ENCODE results near the gene NOS3. TPM values are rescaled to one million over a fixed set of nuclear protein-coding genes. Genes with fewer than 3 reads are reported as not detected.
A peak's percentile ranks its signal among the peaks of the same experiment; 100 is the strongest.

The NOS3 gene
- total and polyA plus RNA-seq, 2 of the 13 experiments (the other 11 are each of a cell fraction or from before 2014, with no cell fraction given): 3.7 to 7.5 TPM

DNA sequence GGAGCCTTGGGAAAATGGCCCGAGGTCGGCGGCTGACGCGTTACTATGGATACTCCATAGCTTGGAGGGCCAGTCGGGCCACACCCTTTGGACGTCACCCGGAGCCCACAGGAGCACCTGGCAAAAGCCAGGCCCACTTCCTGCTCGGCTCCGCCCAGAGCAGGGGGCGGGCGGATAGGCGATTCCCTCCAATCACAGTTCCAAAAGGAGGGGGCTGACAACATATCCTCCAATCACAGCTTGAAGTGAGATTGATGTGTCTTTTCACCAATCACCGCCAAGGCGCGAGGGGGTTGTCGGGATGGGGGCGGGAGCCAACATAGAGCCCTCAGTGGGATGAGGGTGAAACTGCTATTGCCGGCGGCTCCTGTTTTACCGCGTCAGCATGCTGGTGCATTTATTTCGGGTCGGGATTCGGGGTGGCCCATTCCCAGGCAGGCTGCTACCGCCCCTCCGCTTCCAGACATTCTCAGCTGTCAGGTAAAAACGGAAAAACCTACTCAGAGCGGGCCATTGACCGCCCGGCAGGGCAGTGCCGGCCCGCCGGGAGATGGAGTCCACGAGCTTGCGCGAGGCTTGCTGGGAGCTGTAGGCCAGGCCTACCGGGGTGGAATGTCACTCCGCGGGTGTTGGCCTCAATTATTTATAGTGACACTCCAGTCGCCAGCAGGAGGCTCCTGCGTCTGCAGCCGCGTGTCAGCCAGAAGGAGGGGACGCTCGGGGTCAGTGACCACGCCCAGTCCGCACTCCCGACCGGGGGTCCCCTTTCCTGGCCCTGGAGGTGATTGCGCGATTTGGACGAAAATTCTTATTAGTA lies 37.5 kb downstream of the NOS3 start, which contains the start of gene ABCB8 (continued):
- TF ChIP-seq MAFF (IDR thresholded peaks at IDR 0.05; ENCODE audit: low read depth, low read length): peak; percentile 19; the same call in 1 of the 2 replicates
- 0 out of 2 replicates have a peak, but pooled peaks have one; percentile 6 for TF ChIP-seq HOXA3 (CRISPR knock-in tag; IDR thresholded peaks at IDR 0.05)
- TF ChIP-seq SAP130 (CRISPR knock-in tag; IDR thresholded peaks at IDR 0.05; ENCODE audit: low read depth): peak; percentile 90
- TF ChIP-seq, protein P1, sequence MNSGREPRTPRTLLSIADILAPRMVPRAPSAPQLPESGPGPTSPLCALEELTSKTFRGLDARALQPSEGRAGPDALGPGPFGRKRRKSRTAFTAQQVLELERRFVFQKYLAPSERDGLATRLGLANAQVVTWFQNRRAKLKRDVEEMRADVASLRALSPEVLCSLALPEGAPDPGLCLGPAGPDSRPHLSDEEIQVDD (CRISPR knock-in tag; IDR thresholded peaks at IDR 0.05; ENCODE audit: borderline replicate concordance): no peak
- no peak; the same call in 1 of the 2 replicates for TF ChIP-seq ZNF33B (CRISPR knock-in tag; IDR thresholded peaks at IDR 0.05)
- TF ChIP-seq ZNF501 (CRISPR knock-in tag; IDR thresholded peaks at IDR 0.05): peak; percentile 95
- no peak for TF ChIP-seq TEAD2 (CRISPR knock-in tag; IDR thresholded peaks at IDR 0.05)
- no peak; the same call in 1 of the 2 replicates for TF ChIP-seq MTA1 (CRISPR knock-in tag; IDR thresholded peaks at IDR 0.05; ENCODE audit: borderline replicate concordance)
- TF ChIP-seq FOXA3 (CRISPR knock-in tag; IDR thresholded peaks at IDR 0.05): no peak; the same call in 1 of the 2 replicates
- TF ChIP-seq ZIK1 (CRISPR knock-in tag; IDR thresholded peaks at IDR 0.05; ENCODE audit: borderline replicate concordance, low read depth): 0 out of 2 replicates have a peak, but pooled peaks have one; percentile 51
- TF ChIP-seq, protein P2, sequence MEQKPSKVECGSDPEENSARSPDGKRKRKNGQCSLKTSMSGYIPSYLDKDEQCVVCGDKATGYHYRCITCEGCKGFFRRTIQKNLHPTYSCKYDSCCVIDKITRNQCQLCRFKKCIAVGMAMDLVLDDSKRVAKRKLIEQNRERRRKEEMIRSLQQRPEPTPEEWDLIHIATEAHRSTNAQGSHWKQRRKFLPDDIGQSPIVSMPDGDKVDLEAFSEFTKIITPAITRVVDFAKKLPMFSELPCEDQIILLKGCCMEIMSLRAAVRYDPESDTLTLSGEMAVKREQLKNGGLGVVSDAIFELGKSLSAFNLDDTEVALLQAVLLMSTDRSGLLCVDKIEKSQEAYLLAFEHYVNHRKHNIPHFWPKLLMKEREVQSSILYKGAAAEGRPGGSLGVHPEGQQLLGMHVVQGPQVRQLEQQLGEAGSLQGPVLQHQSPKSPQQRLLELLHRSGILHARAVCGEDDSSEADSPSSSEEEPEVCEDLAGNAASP (CRISPR knock-in tag; IDR thresholded peaks at IDR 0.05; ENCODE audit: borderline replicate concordance): 0 out of 2 replicates have a peak, but pooled peaks have one; percentile 57
- TF ChIP-seq NFE2L1 (CRISPR knock-in tag; IDR thresholded peaks at IDR 0.05; ENCODE audit: borderline replicate concordance): no peak
- TF ChIP-seq RNF2 (conservative IDR thresholded peaks at IDR 0.05; ENCODE audit: low read depth): peak; percentile 70; the same call in 1 of the 2 replicates
- 0 out of 2 replicates have a peak, but pooled peaks have one; percentile 20 for TF ChIP-seq NCOA2 (CRISPR knock-in tag; IDR thresholded peaks at IDR 0.05)
- TF ChIP-seq, protein P3, sequence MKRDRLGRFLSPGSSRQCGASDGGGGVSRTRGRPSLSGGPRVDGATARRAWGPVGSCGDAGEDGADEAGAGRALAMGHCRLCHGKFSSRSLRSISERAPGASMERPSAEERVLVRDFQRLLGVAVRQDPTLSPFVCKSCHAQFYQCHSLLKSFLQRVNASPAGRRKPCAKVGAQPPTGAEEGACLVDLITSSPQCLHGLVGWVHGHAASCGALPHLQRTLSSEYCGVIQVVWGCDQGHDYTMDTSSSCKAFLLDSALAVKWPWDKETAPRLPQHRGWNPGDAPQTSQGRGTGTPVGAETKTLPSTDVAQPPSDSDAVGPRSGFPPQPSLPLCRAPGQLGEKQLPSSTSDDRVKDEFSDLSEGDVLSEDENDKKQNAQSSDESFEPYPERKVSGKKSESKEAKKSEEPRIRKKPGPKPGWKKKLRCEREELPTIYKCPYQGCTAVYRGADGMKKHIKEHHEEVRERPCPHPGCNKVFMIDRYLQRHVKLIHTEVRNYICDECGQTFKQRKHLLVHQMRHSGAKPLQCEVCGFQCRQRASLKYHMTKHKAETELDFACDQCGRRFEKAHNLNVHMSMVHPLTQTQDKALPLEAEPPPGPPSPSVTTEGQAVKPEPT (CRISPR knock-in tag; IDR thresholded peaks at IDR 0.05; ENCODE audit: low read depth): peak; percentile 66; the same call in 1 of the 2 replicates
- TF ChIP-seq, protein P4, sequence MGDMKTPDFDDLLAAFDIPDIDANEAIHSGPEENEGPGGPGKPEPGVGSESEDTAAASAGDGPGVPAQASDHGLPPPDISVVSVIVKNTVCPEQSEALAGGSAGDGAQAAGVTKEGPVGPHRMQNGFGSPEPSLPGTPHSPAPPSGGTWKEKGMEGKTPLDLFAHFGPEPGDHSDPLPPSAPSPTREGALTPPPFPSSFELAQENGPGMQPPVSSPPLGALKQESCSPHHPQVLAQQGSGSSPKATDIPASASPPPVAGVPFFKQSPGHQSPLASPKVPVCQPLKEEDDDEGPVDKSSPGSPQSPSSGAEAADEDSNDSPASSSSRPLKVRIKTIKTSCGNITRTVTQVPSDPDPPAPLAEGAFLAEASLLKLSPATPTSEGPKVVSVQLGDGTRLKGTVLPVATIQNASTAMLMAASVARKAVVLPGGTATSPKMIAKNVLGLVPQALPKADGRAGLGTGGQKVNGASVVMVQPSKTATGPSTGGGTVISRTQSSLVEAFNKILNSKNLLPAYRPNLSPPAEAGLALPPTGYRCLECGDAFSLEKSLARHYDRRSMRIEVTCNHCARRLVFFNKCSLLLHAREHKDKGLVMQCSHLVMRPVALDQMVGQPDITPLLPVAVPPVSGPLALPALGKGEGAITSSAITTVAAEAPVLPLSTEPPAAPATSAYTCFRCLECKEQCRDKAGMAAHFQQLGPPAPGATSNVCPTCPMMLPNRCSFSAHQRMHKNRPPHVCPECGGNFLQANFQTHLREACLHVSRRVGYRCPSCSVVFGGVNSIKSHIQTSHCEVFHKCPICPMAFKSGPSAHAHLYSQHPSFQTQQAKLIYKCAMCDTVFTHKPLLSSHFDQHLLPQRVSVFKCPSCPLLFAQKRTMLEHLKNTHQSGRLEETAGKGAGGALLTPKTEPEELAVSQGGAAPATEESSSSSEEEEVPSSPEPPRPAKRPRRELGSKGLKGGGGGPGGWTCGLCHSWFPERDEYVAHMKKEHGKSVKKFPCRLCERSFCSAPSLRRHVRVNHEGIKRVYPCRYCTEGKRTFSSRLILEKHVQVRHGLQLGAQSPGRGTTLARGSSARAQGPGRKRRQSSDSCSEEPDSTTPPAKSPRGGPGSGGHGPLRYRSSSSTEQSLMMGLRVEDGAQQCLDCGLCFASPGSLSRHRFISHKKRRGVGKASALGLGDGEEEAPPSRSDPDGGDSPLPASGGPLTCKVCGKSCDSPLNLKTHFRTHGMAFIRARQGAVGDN (CRISPR knock-in tag; IDR thresholded peaks at IDR 0.05): peak; percentile 83
- no peak for TF ChIP-seq BORCS8-MEF2B (CRISPR knock-in tag; IDR thresholded peaks at IDR 0.05)
- no peak for TF ChIP-seq ZNF337 (CRISPR knock-in tag; IDR thresholded peaks at IDR 0.05; ENCODE audit: borderline replicate concordance, low read depth)
- TF ChIP-seq ZNF234 (CRISPR knock-in tag; conservative IDR thresholded peaks at IDR 0.05): no peak
- peak; percentile 62; the same call in 1 of the 2 replicates for TF ChIP-seq KDM2A (CRISPR knock-in tag; IDR thresholded peaks at IDR 0.05; ENCODE audit: borderline replicate concordance, low read depth)
- TF ChIP-seq SNAI1 (CRISPR knock-in tag; IDR thresholded peaks at IDR 0.05; ENCODE audit: borderline replicate concordance): peak; percentile 26; the same call in 1 of the 2 replicates
